ENCODE data around the gene FOXRED2.
"Not testable (repeated sequence)": the region's sequence is repeated elsewhere in the genome, so short reads cannot be mapped to it uniquely, and the experiment has no call there.

The FOXRED2 gene

DNA sequence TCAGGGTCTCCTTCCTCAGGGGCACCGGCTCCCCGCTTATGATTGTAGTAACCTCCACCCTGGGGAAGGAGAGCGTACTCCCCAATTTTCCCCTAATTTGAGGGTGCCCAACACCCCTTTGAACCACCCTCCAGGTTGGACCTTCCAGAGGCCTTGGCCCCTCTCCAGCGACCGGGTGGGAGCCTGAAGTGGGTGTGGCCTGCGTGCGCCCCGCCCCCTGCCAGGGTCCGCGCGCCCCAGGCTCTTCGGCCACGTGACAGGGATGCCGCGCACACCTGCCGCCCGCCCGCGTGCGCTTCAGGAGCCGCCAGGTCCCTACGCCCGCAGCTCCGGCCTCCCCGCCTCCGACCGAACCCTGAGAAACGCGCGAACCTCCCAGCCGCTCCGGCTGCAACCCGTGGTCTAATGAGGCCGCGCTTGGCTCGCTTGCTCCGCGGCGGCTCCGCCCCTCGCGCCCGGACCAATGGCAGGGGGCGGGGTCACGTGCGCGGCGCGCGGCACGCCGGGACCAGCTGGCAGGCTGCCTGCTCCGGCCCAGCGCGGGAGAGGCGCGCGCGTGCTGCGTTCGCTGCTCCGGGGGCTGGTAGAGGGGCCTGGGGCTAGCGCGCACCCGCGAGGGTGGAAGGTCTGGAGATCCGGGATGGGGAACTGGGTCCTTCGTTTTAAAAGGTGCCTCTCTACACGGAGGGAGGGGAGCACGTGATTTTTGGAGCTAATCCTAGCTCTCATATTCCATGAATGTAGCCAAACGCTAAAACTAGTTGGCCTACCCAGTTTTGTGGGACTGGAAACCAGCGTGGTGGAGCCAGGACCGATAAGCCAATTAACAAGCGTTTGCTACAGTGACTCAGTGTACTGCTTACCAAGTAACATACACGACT is at the start of gene FOXRED2:
Gene FOXRED2 (minus strand): TSS at position 404 of the 881 bp plus-strand sequence. CDS start 618 bp downstream, outside the sequence.
- peak; percentile 78 to 88 for DNase-seq (ENCODE audit: low read depth in 2 of 2)

- DNase-seq (ENCODE audit: low read depth in 2 of 2), result no peak
Observed at GRCh38 chr22:36554098-36554497, 47.3 kb upstream of the FOXRED2 start.

DNA sequence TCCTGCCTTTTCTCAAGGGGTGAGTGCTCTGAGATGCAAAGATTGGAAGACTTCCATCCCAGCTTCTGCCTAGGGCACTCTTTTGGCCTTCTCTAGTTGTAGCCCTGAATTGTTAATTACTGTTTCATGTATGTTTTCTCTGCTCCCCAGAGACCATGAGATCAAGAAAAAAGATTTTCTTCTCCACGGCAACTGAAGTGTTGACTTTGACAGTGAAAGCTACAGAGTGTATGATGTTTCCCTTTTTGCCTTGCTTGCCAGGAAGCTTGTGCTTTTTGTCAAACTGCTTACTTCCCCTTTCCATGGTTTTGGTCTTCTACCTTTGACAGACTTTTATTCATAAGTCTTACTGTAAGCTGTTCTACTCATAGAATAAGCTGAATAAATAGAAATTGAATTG is 45.4 kb upstream of the FOXRED2 start:
- DNase-seq (ENCODE audit: low read depth in 2 of 2), result no peak

DNA sequence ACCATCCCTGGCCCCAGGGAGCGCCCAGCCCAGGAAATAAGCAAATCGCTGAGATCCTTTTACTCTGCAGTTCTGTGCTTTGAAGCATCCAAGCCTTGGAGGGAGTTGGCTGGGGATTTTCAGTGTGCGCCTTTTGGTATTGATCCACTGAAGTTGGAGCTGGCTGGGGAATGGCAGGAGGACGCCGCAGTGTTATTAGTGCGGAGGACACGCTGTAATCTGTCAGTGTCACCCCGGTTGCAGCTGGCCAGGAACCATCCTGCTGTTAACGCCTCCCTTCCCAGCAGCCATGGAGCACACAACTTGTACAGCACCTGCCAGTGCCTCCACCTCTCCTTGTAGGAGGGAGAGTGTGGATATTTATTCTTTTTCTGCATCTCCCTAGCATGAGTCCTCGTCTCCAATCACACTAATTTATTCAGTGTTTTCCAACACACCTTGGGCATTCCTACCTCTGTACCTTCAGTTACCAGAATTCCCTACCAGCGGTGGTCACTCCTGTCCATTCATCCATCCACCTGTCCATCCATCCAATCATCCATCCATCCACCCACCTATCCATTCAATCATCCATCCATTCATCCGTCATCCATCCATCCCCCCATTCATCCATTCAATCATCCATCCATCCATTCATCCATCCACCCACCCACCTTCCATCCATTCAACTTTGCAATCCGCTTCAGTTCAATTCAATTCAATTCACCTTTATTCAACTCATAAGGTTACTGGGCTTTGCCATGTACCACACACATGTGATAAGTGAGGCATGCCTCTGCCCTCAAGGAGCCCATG is 44.1 kb upstream of the FOXRED2 start:
- no peak for DNase-seq (ENCODE audit: low read depth in 2 of 2)

GRCh38 chr22:36549033-36549432 is 42.2 kb upstream of the FOXRED2 start:
- DNase-seq (ENCODE audit: low read depth in 2 of 2), result no peak

GRCh38 chr22:36548606-36549005 is 41.8 kb upstream of the FOXRED2 start:
- no peak for DNase-seq (ENCODE audit: low read depth in 2 of 2)

- no peak for DNase-seq (ENCODE audit: low read depth in 2 of 2)
Observed at GRCh38 chr22:36546932-36547331, 40.1 kb upstream of the FOXRED2 start.

- DNase-seq (ENCODE audit: low read depth in 2 of 2), result no peak
Observed at GRCh38 chr22:36546092-36546804, 39.4 kb upstream of the FOXRED2 start.

- DNase-seq (ENCODE audit: low read depth in 2 of 2), result no peak
Observed at GRCh38 chr22:36544107-36544620, 37.3 kb upstream of the FOXRED2 start.

- DNase-seq (ENCODE audit: low read depth in 2 of 2), result peak in 1 of 2 donors; percentile 32
Observed at GRCh38 chr22:36541831-36542411, 35.1 kb upstream of the FOXRED2 start.

GRCh38 chr22:36540867-36541642 is 34.2 kb upstream of the FOXRED2 start:
- no peak for DNase-seq (ENCODE audit: low read depth in 2 of 2)

GRCh38 chr22:36538529-36538928 is 31.7 kb upstream of the FOXRED2 start:
- DNase-seq (ENCODE audit: low read depth in 2 of 2), result no peak

DNA sequence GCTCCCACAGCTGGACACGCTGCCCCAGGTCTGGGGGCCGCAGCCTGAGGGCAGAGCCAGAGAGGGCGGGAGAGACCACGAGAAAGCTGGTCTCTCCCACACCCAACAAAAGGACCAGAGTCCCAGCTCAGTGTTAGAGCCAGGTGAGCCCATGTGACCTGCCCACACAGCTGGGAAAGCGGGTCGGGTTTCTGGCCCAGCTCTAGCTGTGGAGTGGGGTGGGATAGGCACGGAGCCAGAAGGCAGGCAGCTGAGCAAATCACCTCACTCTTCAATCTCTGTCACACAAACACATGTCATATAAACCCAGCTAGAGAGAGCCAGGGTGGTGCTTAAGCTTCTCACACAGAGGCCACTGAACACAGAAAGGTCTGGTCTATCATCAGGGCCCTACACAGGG is 29.9 kb upstream of the FOXRED2 start:
- DNase-seq (ENCODE audit: low read depth in 2 of 2), result no peak

DNA sequence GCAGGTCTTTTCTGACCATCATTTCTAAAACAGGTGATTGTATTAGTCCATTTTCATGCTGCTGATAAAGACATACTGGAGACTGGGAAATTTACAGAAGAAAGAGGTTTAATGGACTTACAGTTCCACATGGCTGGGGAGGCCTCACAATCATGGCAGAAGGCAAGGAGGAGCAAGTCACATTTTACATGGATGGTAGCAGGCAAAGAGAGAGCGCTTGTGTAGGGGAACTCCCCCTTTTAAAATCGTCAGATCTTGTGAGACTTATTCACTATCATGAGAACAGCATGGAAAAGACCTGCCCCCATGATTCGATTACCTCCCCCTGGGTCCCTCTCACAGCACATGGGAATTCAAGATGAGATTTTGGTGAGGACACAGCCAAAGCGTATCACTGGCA is 26.5 kb upstream of the FOXRED2 start:
- DNase-seq (ENCODE audit: low read depth in 2 of 2), result not testable (repeated sequence)

GRCh38 chr22:36532466-36532865 is 25.6 kb upstream of the FOXRED2 start:
- no peak for DNase-seq (ENCODE audit: low read depth in 2 of 2)

DNA sequence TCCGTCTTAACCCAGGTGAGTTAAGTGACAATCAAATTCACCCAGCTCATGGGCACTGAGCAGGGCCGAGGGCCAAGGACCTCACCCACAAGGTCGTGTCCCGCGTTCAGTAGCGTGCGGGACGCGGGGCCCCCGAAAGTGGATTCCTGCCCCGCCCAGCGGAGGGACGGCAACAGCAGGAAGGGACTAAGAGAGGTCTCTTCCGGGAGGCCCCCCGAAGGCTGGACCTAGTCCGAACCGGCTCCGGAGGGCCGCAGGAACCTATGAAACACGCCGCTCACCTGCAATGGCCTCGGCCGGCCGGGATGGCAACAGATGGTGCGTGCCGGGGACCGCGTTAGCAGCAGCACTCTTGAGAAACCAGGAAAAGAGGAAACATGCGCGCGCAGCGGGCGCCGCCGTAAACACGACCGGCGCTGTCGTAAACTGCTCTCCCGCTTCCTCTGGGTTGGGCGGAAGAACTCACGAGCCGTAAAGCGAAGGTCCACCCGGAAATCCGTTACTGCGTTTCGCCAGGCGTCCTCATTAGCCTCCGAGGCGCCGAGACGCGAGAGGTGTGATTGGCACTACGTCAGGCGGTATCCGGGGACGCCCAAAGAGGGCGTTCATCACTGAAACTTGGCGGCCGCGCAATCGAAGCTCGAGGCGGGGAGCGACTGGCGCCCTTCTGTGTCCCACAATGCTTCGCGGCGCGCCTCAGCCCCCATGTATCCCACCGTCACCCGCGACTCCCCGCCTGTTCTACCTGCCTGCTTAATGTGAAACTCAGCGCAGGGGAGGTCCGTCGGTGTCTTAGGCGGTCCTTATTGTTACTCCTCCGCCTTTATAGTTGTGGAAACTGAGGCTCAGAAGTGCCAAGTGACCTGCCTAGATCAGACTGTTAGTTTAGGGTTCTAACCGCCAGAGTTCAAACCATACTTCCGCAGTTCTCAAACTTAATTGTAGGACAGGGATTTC is 22.2 kb upstream of the FOXRED2 start, which contains the start of gene EIF3D:
Gene EIF3D (minus strand): TSS at position 372 of the 957 bp plus-strand sequence. CDS start 3,045 bp downstream, outside the sequence.
- peak; percentile 94 to 95 for DNase-seq (ENCODE audit: low read depth in 2 of 2)

DNA sequence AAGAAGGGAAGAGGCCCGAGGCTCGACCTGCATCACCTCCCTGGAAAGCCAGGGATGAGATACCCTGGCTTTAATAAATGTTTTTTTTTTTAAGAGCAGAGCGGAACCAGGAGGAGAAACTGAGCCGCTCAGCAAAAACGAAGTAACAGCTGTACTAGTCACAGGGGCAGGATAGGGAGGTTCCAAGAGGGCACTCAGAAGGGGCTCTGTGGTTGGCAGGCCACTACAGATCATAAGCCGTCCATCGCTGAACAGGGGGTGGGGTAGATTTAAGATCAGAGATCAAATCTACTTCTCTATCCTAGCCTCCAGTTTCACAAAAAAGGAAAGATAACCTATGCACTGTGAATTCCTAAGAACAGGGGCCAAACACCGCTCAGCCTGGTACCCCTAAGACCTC is 21.5 kb upstream of the FOXRED2 start:
- DNase-seq (ENCODE audit: low read depth in 2 of 2), result no peak

GRCh38 chr22:36522662-36523061 is 15.8 kb upstream of the FOXRED2 start:
- no peak for DNase-seq (ENCODE audit: low read depth in 2 of 2)

- DNase-seq (ENCODE audit: low read depth in 2 of 2), result no peak
Observed at GRCh38 chr22:36520423-36520822, 13.6 kb upstream of the FOXRED2 start.

Measured in stimulated activated CD4-positive, alpha-beta T cell treated with anti-CD3 and anti-CD28 coated beads, Interleukin-1b, Interleukin-23, amount 100 ng/mL, for 4 hours (primary cell).